Activated CD8-positive, alpha-beta memory T cell treated with anti-CD3 and anti-CD28 coated beads, Interleukin-2, amount 50 U/mL, for 1 hour (primary cell): ENCODE results near the gene HTRA1.

Experiments
- DNase-seq: peaks from one replicate; pipeline ENCODE4 v3.0.0-alpha.2; 2020; ENCODE audit errors: extremely low read depth

Gene HTRA1

GRCh38 chr10:122474131-122474818, 12.9 kb downstream of the HTRA1 start:
- DNase-seq, result no peak

DNA sequence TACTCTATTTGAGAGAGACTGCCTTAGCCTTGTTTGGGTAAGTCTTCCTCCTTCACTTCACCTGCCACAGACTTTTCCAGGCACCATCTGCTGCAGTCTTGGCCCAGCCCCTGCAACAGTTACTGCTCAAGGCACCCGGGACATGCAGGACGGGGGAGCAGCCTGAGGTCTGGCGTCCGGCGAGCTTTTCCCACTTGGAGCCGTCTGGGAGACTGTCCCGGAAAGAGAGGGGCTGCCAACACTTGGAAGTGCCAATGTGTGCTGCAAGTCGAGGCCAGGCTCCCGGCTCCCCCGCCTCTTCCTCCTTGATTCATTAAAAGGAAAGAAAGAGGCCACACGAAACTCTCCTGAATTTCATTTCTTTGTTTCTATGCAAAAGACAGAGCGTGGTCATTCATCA, 13.7 kb downstream of the HTRA1 start:
- no peak for DNase-seq

GRCh38 chr10:122475591-122476332, 14.4 kb downstream of the HTRA1 start:
- no peak for DNase-seq

DNA sequence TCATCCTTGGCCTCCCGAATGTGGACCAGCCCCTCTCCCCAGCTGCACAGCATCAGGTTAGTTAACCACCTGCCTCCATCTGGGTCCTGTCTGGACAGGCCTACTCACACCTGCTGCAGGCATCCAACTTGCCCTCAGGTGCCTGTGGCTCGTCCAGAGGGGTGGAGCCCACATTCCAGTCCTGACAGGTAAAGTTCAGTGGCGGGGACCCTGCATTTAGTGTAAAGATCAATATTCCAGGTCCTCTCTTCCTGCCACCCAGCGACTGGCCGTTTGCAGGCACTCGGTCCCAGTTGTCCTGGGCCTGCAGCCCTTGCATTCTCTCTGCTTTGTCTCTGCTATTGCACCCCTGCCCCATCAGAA, 15.0 kb downstream of the HTRA1 start:
- DNase-seq, result no peak

DNA sequence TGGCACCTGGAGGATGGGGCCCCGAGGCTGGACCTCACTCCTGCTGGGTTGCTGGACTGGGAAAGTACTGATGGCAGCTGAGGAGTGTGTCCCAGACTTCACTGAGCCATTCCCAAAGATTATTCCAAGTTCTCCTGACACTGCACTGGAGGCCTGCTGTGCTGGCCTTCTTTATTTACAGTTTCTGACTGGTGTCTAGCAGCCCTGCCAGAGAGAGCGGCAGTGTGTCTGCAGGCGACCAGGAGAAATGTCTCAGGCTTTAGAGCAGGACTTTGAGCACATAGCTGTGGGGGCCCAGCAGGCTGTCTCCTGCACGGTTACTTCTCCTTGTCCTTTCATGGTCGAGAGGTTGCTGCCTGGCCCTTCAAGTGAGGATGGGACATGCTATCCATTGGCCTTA, 16.1 kb downstream of the HTRA1 start:
- DNase-seq, result no peak

GRCh38 chr10:122478971-122479370, 17.6 kb downstream of the HTRA1 start:
- no peak for DNase-seq

DNA sequence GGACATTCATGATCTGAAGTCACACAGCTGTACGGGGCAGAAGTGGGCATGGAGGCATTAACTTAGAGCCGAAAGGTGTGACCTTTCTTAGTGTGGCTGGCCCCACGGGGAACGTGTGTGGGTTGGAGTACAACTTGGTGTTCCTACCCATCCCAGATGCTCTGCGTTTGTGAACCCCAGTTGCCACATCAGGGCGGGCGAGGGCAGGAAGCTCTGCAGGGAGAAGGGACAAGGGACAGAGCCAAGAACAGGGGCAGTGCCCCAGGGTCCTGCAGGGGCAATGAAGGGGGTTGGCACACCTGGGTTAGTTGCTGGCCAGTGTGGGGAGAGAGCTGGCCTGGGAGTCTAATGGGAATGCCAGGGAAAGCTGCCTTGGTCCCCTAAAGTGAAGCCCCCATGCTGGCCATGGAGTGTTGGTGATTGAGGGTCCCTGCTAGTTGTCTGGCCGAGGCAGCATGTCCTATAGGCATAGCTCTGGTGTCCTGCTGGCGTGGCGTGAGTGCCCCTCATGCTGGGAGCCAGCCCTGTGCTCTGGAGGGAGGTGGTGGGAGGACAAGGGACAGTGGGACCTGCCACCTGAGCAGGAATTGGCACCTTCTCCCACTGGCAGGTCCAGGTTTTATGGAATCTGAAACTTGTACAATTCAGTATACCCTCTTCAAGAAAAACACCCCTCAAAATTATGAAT, 18.9 kb downstream of the HTRA1 start:
- DNase-seq, result no peak

DNA sequence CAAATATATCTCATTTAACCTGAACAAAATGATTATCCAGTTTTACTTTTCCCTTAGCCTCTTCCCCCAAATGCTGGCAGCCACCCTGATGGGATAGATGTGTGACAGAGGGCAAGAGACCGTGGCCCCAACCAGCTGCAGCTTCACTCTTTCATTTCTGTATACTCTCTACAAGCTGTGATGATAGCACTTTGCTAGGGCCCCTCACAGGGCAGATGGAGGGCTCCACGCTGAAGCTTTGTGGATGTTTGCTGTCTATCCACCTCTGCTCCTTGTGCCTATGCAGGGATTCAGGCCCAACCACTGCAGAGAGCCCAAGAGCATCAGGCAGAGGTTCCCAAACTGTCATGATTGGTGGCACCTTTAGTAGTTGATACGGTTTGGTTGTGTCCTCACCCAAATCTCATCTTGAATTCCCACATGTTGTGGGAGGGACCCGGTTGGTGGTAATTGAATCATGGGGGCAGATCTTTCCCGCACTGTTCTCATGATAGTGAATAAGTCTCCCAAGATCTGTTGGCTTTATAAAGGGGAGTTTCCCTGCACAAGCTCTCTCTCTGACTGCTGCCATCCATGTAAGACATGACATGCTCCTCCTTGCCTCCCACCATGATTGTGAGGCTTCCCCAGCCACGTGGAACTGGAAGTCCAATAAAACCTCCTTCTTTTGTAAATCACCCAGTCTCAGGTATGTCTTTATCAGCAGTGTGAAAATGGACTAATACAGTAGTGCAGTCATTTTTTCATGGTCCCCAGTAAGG, 20.1 kb downstream of the HTRA1 start:
- DNase-seq, result no peak

DNA sequence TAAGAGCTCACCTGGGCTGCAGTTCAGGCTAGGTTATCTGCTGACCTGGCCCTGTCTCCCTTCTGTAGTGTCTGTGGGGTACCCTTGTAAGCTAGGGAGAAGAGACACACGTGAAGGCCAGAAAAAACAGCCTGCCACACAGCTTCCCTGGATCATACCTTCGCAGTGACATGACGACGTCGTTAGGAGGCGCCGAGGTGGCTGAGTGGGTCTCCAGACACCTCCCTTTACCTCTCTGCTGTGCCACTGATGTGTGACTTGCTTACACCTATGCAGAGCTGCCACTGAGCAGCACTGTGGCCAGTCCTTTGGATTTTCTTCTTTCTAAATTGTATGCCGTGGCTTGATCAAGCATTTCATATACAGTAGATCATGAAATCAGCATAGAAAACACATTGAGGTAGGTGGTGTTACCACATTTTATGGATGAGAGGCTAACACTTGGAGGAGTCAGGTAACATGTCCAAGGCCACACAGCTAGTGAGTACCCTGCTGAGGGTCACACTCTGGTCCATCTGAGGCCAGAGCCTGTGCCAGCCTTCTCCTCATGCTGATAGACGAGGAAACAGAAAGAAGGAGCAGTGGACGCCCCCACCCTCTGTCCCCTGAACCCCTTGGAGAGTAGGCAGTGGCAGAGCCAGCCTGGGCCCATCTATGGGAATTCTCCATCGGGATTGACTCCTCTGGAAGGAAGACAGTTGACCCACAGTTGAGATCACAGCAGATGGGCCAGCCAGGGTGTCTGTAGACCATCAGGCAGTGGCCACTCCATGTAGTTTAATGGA, 23.1 kb downstream of the HTRA1 start:
- DNase-seq, result no peak

GRCh38 chr10:122485670-122486069, 24.3 kb downstream of the HTRA1 start:
- no peak for DNase-seq

DNA sequence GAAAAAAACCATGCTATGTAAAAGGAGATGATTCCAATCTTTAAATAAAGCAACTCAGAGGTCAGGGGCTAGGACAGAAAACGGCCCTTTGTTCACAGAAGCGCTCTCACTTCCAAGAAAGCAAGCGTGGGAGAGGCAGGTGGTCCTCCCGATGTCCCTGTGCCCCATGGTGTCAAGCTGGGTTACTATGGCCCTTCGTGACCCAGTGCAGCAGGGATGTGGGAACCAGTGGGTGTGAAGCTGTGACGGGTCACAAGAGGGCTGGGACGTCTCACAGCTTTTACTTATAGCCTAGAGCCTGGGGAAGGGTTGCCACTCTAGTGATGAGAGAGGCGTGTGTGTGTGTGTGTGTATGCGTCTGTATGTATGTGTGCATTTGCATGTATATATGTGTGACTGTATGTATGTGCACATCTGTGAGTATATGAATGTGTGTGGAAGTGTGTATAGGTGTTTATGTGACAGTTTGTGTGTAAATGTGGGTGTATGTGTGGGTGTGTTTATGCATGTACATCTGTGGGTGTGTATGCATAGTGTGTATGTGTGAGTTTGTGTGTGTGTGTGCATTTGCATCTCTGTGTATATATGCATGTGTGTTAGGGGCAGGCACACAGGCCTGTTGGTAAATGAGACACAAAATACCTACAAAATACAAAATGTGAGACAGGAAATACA, 25.2 kb downstream of the HTRA1 start:
- no peak for DNase-seq

GRCh38 chr10:122487174-122487765, 25.9 kb downstream of the HTRA1 start:
- no peak for DNase-seq

DNA sequence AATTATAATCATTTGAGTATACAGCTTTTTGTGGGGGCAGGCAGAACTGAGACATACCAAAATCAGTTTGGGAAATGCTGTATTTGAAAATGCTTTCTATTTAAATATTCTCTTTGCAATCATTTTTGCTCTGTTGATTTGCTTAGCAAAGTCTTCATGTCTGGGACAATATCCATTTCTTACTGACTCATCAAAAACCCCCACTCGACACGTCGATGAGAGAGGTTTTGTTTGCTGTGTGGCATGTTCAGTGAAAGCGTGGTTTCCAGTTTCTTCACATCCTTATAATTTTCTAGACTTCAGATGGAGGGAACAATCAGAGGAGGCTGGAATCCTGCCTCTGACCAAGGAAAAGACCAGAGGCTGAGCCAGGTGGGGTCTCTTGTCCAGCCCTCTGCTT, 28.9 kb downstream of the HTRA1 start:
- DNase-seq, result no peak

- no peak for DNase-seq
Observed at GRCh38 chr10:122490786-122491680, 29.7 kb downstream of the HTRA1 start.

GRCh38 chr10:122492006-122492405, 30.7 kb downstream of the HTRA1 start:
- DNase-seq, result no peak

DNA sequence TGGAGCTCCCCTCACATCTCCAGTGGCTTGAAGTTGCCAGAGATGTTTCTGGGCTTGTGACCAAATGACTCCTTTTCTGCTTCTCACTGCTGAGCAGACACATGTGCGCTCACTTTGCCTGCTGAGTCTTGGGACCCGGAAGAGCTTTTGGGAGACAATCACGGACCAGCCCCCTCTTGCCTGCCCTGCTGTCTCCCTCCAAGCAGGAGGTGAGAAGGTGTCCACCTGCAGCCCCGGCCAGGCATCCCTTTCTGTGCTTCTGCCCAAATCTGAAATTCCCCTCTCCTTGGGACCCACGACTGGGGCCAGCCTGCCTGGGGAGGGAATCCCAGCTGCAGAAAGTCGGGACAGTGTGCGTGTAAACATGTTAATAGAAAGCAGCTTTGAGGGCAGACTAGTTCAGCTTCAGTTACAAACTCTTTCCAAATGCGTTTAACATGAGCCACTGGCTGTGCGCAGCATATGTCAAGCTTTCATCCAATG, 31.7 kb downstream of the HTRA1 start:
- DNase-seq, result no peak

DNA sequence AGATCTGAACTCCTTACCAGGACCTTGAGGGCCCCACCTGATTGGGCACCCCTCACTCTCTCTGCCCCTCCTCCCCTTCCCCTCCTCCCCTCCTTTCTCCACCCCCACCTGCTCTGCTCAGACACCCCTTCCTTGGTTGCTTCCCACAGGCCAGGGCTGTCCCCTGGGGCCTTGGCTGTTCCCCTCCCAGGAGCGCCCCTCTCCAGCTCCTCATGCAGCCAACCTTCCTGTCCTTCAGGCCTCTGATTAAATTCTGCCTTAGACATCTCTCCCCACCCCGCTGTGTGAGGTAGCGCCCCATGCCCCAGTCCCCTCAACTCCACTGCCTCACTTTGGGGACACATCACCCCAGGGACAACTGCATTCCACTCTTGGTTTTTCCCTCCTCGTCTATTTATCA, 32.4 kb downstream of the HTRA1 start:
- DNase-seq, result no peak

- no peak for DNase-seq
Observed at GRCh38 chr10:122494173-122494820, 32.9 kb downstream of the HTRA1 start.

- DNase-seq, result no peak
Observed at GRCh38 chr10:122494833-122495232, 33.5 kb downstream of the HTRA1 start.
